ENCODE data around the gene YTHDF2.
"Not testable (repeated sequence)": the region's sequence is repeated elsewhere in the genome, so short reads cannot be mapped to it uniquely, and the experiment has no call there.

GRCh38 chr1:28725365-28725764 is 11.4 kb upstream of the YTHDF2 start:
- not testable (repeated sequence) for TF ChIP-seq CTCF, POLR2A (IDR thresholded peaks at IDR 0.05)
